ENCODE results near the gene THBS1. TPM values are rescaled to one million over a fixed set of nuclear protein-coding genes. Genes with fewer than 3 reads are reported as not detected.

Gene THBS1
- total and polyA plus RNA-seq, 3 donors from 2014 or later = 12.6 to 20.7 (median 13.9) TPM

GRCh38 chr15:39639037-39639436 lies 58.2 kb downstream of the THBS1 start:
- Histone ChIP-seq H3K4me3 (no peak overlapping the region), H3K36me3 (ENCODE audit: low read depth, missing control alignments) (no peaks in the 10 kb centered on the region), H3K27ac (no peak overlapping the region), H3K9me3 (no peaks in the 10 kb centered on the region), H3K4me1 (no peaks in the 10 kb centered on the region), H3K27me3 (no peaks in the 10 kb centered on the region)
- no peak for DNase-seq
- intact Hi-C loops (cut with DNase I; ENCODE audit: low total_unique reads) = no loop called here
- TF ChIP-seq CTCF (IDR thresholded peaks at IDR 0.05) = no peak
- no peak for TF ChIP-seq POLR2A (IDR thresholded peaks at IDR 0.05)
- 83 to 90% methylated on average over 1 of the region's 1 CpG for WGBS, 2 donors

GRCh38 chr15:39640665-39641064 lies 59.8 kb downstream of the THBS1 start:
- Histone ChIP-seq H3K27me3 (no peaks in the 10 kb centered on the region), H3K36me3 (ENCODE audit: low read depth, missing control alignments) (no peaks in the 10 kb centered on the region), H3K9me3 (no peaks in the 10 kb centered on the region), H3K4me1 (no peaks in the 10 kb centered on the region), H3K4me3 (no peak overlapping the region), H3K27ac (no peak overlapping the region)
- TF ChIP-seq POLR2A (IDR thresholded peaks at IDR 0.05) (no peak), CTCF (IDR thresholded peaks at IDR 0.05) (no peak)
- 74 to 86% methylated on average over 3 of the region's 3 CpGs for WGBS, 2 donors
- no peak for DNase-seq
- intact Hi-C loops (cut with DNase I; ENCODE audit: low total_unique reads) = no loop called here

GRCh38 chr15:39641191-39641889 lies 60.5 kb downstream of the THBS1 start:
- H3K27me3 ChIP-seq = no peaks in the 10 kb centered on the region
- WGBS, 2 donors = 82 to 93% methylated on average over 11 of the region's 11 CpGs
- H3K9me3 ChIP-seq = no peaks in the 10 kb centered on the region
- H3K36me3 ChIP-seq (ENCODE audit: low read depth, missing control alignments) = no peaks in the 10 kb centered on the region
- H3K4me3 ChIP-seq = no peak overlapping the region
- no peak overlapping the region for H3K27ac ChIP-seq
- no peaks in the 10 kb centered on the region for H3K4me1 ChIP-seq
- no peak for DNase-seq
- intact Hi-C loops (cut with DNase I; ENCODE audit: low total_unique reads) = no loop called here
- no peak for TF ChIP-seq POLR2A (IDR thresholded peaks at IDR 0.05)
- TF ChIP-seq CTCF (IDR thresholded peaks at IDR 0.05) = peak in 1 of 3 experiments; percentile 12

GRCh38 chr15:39642011-39642640 lies 61.2 kb downstream of the THBS1 start:
- WGBS, 2 donors = 73 to 77% methylated on average over 5 of the region's 5 CpGs
- Histone ChIP-seq H3K27me3 (no peaks in the 10 kb centered on the region), H3K36me3 (ENCODE audit: low read depth, missing control alignments) (no peaks in the 10 kb centered on the region), H3K27ac (no peak overlapping the region), H3K9me3 (no peaks in the 10 kb centered on the region), H3K4me1 (no peaks in the 10 kb centered on the region), H3K4me3 (no peak overlapping the region)
- no peak for DNase-seq
- intact Hi-C loops (cut with DNase I; ENCODE audit: low total_unique reads) = no loop called here
- TF ChIP-seq CTCF (IDR thresholded peaks at IDR 0.05) (no peak), POLR2A (IDR thresholded peaks at IDR 0.05) (no peak)
